ENCODE measurements around the gene CLCN6.

The CLCN6 gene

DNA sequence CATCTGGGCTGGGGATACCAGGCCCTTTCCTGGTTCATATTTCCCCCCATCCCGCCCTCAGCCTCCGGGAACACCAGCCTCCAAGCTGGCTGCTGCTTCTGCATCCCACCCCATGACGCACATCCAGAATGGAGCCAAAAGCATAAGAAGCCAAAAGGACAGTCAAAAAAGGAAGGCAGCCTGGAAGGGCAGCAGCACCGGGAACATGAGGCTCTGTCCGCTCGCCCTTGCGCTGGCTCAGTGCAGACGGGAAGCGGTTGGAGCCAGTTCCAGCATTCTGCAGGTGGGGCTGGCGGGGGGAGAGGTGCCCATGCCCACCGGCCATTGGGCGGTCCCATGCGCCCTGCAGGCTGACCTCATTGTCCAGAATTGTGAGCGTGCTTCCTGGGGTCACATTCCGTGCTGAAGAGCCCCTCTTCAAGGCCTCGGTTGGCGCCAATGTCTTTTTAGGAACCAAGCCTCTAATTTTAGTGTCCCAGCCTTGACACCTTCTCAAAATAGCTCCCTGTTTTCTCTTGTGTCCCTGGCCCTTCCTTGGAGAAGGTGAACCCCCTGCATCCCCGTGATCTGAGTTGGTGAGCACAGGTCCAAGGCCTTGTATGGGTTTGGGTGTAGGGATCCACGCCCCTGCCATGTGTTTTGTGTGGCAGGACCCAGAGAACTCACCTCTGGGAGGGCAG is 81.1 kb downstream of the CLCN6 start:
- peaks cover 3% of the 10 kb centered on the region for H3K9me3 ChIP-seq (ENCODE audit: insufficient read depth, low read depth, low read length)
- H4K91ac ChIP-seq (ENCODE audit: low read depth, low read length) = no peak overlapping the region
- DNase-seq = no peak
- H3K79me2 ChIP-seq (ENCODE audit: control insufficient read depth, insufficient read depth, low read length, poor library complexity) = no peaks in the 10 kb centered on the region
- no peaks in the 10 kb centered on the region for H3K79me1 ChIP-seq (ENCODE audit: low read length)
- no peak overlapping the region for H4K12ac ChIP-seq (ENCODE audit: low read depth, low read length)
- no peak overlapping the region for H3K14ac ChIP-seq (ENCODE audit: low read length)
- no peak overlapping the region for H2BK5ac ChIP-seq (ENCODE audit: low read depth, low read length, poor library complexity)
- H2AK5ac ChIP-seq (ENCODE audit: low read length) = no peak overlapping the region
- peaks cover 8% of the 10 kb centered on the region in 2 experiments for H3K4me1 ChIP-seq (ENCODE audit: control insufficient read depth in 1 of 2, insufficient read depth in 2 of 2, low read length in 2 of 2)
- no peak overlapping the region for H2BK120ac ChIP-seq (ENCODE audit: insufficient read depth, low read length, poor library complexity)
- H3K9ac ChIP-seq (ENCODE audit: low read length) = peak overlapping the region; percentile 5
- H3K27ac ChIP-seq (ENCODE audit: low read depth, low read length) = no peak overlapping the region
- H3K27me3 ChIP-seq (ENCODE audit: insufficient read depth, low read length) = no peaks in the 10 kb centered on the region
- no peaks in the 10 kb centered on the region for H3K36me3 ChIP-seq (ENCODE audit: control insufficient read depth in 1 of 2, insufficient read depth in 2 of 2, low read length in 2 of 2)
- H4K8ac ChIP-seq (ENCODE audit: low read depth, low read length) = no peak overlapping the region
- H3K4me3 ChIP-seq (ENCODE audit: low read depth, low read length) = no peak overlapping the region
- no peak overlapping the region for H3K23ac ChIP-seq (ENCODE audit: low read length)
- H2BK12ac ChIP-seq (ENCODE audit: low read length) = no peak overlapping the region
- no CpG with 5 or more reads among the region's 19 CpGs for WGBS (ENCODE audit: extremely low coverage, insufficient coverage, insufficient read length)
- no peak overlapping the region for H3K18ac ChIP-seq (ENCODE audit: low read length)
- H3K4me2 ChIP-seq (ENCODE audit: low read length) = no peak overlapping the region
- H3K4ac ChIP-seq (ENCODE audit: low read depth, low read length) = no peak overlapping the region
- no peak overlapping the region for H2AFZ ChIP-seq (ENCODE audit: insufficient read depth, low read length, poor library complexity)

DNA sequence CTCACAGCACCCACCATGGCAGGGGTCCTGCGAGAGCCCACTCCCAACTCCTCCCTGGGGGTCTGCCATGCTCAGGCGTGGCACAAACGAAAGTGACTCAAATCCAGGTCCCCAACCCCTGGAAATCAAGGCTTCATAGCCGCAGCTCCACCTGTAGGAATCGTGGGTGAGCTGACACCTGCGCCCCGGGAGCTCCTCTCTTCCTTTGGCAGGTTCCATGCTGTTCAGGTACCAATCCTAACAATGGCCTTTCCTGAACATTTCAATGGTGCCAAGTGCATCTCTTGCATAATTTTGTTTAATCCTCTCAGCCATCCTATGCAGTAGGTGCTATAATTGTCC is 81.6 kb downstream of the CLCN6 start:
- no peak for DNase-seq
- Histone ChIP-seq H3K14ac (ENCODE audit: low read length) (no peak overlapping the region), H3K23ac (ENCODE audit: low read length) (no peak overlapping the region), H3K18ac (ENCODE audit: low read length) (no peak overlapping the region), H2AFZ (ENCODE audit: insufficient read depth, low read length, poor library complexity) (no peak overlapping the region), H3K79me1 (ENCODE audit: low read length) (no peaks in the 10 kb centered on the region), H2BK12ac (ENCODE audit: low read length) (no peak overlapping the region), H3K4me1 (ENCODE audit: control insufficient read depth in 1 of 2, insufficient read depth in 2 of 2, low read length in 2 of 2) (peaks cover 8% of the 10 kb centered on the region in 2 experiments), H3K79me2 (ENCODE audit: control insufficient read depth, insufficient read depth, low read length, poor library complexity) (no peaks in the 10 kb centered on the region), H2AK5ac (ENCODE audit: low read length) (no peak overlapping the region), H3K27me3 (ENCODE audit: insufficient read depth, low read length) (no peaks in the 10 kb centered on the region), H3K4me2 (ENCODE audit: low read length) (no peak overlapping the region), H2BK5ac (ENCODE audit: low read depth, low read length, poor library complexity) (no peak overlapping the region), H4K12ac (ENCODE audit: low read depth, low read length) (no peak overlapping the region), H4K8ac (ENCODE audit: low read depth, low read length) (no peak overlapping the region), H3K9me3 (ENCODE audit: insufficient read depth, low read depth, low read length) (peaks cover 3% of the 10 kb centered on the region), H4K91ac (ENCODE audit: low read depth, low read length) (no peak overlapping the region), H3K9ac (ENCODE audit: low read length) (no peak overlapping the region), H3K27ac (ENCODE audit: low read depth, low read length) (no peak overlapping the region), H2BK120ac (ENCODE audit: insufficient read depth, low read length, poor library complexity) (no peak overlapping the region), H3K4me3 (ENCODE audit: low read depth, low read length) (no peak overlapping the region), H3K4ac (ENCODE audit: low read depth, low read length) (no peak overlapping the region), H3K36me3 (ENCODE audit: control insufficient read depth in 1 of 2, insufficient read depth in 2 of 2, low read length in 2 of 2) (no peaks in the 10 kb centered on the region)
- no CpG with 5 or more reads among the region's 7 CpGs for WGBS (ENCODE audit: extremely low coverage, insufficient coverage, insufficient read length)

DNA sequence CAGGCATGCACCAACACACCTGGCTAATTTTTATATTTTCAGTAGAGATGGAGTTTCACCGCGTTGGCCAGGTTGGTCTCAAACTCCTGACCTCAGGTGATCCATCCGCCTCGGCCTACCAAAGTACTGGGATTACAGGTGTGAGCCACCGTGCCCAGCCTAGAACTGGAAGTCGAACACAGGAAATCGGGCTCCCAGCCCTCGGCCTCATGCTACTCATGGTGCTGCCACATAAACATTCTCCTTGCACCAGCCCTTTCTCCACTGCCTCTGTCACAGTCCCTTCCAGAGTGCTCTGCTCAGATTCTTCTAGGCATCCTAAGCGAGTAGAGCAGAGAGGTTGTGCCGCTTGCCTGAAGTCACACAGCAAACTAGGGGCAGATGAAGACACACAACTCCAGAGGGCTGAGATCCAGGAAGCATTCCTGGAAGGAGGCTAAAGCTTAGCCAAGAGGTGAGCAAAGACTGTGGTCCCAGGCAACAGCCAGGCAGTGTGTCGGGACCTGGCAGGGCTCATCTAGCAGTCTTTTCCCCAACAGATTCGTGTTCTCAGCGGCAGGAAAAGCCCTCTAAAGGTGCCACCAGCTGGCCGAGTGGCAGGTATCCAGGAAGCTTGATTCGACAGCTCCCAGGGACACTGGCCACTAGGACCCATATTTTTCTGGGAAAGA is 82.3 kb downstream of the CLCN6 start:
- Histone ChIP-seq H2AK5ac (ENCODE audit: low read length) (no peak overlapping the region), H3K4me1 (ENCODE audit: control insufficient read depth in 1 of 2, insufficient read depth in 2 of 2, low read length in 2 of 2) (peaks cover under 1 to 1% of the 10 kb centered on the region in 2 experiments), H3K4me2 (ENCODE audit: low read length) (no peak overlapping the region), H3K9me3 (ENCODE audit: insufficient read depth, low read depth, low read length) (peaks cover 3% of the 10 kb centered on the region), H3K27me3 (ENCODE audit: insufficient read depth, low read length) (no peaks in the 10 kb centered on the region), H2BK120ac (ENCODE audit: insufficient read depth, low read length, poor library complexity) (no peak overlapping the region), H2BK12ac (ENCODE audit: low read length) (no peak overlapping the region), H3K18ac (ENCODE audit: low read length) (no peak overlapping the region), H3K14ac (ENCODE audit: low read length) (no peak overlapping the region), H3K4ac (ENCODE audit: low read depth, low read length) (no peak overlapping the region), H3K36me3 (ENCODE audit: control insufficient read depth in 1 of 2, insufficient read depth in 2 of 2, low read length in 2 of 2) (no peaks in the 10 kb centered on the region), H2AFZ (ENCODE audit: insufficient read depth, low read length, poor library complexity) (no peak overlapping the region), H3K9ac (ENCODE audit: low read length) (no peak overlapping the region), H3K79me1 (ENCODE audit: low read length) (no peaks in the 10 kb centered on the region), H3K23ac (ENCODE audit: low read length) (no peak overlapping the region), H4K91ac (ENCODE audit: low read depth, low read length) (no peak overlapping the region), H3K27ac (ENCODE audit: low read depth, low read length) (no peak overlapping the region), H4K12ac (ENCODE audit: low read depth, low read length) (no peak overlapping the region), H2BK5ac (ENCODE audit: low read depth, low read length, poor library complexity) (no peak overlapping the region), H3K79me2 (ENCODE audit: control insufficient read depth, insufficient read depth, low read length, poor library complexity) (no peaks in the 10 kb centered on the region), H4K8ac (ENCODE audit: low read depth, low read length) (no peak overlapping the region), H3K4me3 (ENCODE audit: low read depth, low read length) (no peak overlapping the region)
- WGBS (ENCODE audit: extremely low coverage, insufficient coverage, insufficient read length) = no CpG with 5 or more reads among the region's 15 CpGs
- no peak for DNase-seq

DNA sequence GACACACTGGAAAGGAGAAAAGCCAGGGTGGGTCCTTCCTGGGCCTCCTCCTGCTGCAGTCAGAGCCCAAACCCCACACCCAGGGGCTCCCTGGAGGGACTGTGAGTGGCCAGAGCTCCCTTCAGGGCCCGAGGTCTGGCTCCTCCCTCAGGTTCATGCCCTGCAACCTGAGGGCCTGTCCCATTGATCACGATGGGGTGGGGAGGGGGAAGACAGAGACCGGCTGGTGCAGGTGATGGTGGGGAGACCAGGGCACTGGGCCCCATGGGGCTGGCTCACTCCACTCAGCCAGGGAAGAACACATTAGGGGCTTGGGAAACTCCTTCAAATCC is 82.9 kb downstream of the CLCN6 start:
- H3K36me3 ChIP-seq (ENCODE audit: control insufficient read depth in 1 of 2, insufficient read depth in 2 of 2, low read length in 2 of 2) = no peaks in the 10 kb centered on the region
- WGBS (ENCODE audit: extremely low coverage, insufficient coverage, insufficient read length) = no CpG with 5 or more reads among the region's 3 CpGs

More for the DNA sequence above, 82.9 kb downstream of the CLCN6 start:
- Histone ChIP-seq H3K23ac (ENCODE audit: low read length) (no peak overlapping the region), H3K14ac (ENCODE audit: low read length) (no peak overlapping the region), H2AK5ac (ENCODE audit: low read length) (no peak overlapping the region), H3K4me2 (ENCODE audit: low read length) (no peak overlapping the region), H4K91ac (ENCODE audit: low read depth, low read length) (no peak overlapping the region), H3K9ac (ENCODE audit: low read length) (no peak overlapping the region), H3K79me1 (ENCODE audit: low read length) (no peaks in the 10 kb centered on the region), H2AFZ (ENCODE audit: insufficient read depth, low read length, poor library complexity) (no peak overlapping the region), H3K4me3 (ENCODE audit: low read depth, low read length) (no peak overlapping the region), H2BK5ac (ENCODE audit: low read depth, low read length, poor library complexity) (no peak overlapping the region), H3K27ac (ENCODE audit: low read depth, low read length) (no peak overlapping the region), H3K4ac (ENCODE audit: low read depth, low read length) (no peak overlapping the region), H2BK120ac (ENCODE audit: insufficient read depth, low read length, poor library complexity) (no peak overlapping the region), H4K8ac (ENCODE audit: low read depth, low read length) (no peak overlapping the region), H3K27me3 (ENCODE audit: insufficient read depth, low read length) (no peaks in the 10 kb centered on the region), H2BK12ac (ENCODE audit: low read length) (no peak overlapping the region), H3K4me1 (ENCODE audit: control insufficient read depth in 1 of 2, insufficient read depth in 2 of 2, low read length in 2 of 2) (peaks cover 0 to 1% of the 10 kb centered on the region in 2 experiments), H3K9me3 (ENCODE audit: insufficient read depth, low read depth, low read length) (peaks cover 3% of the 10 kb centered on the region), H3K18ac (ENCODE audit: low read length) (no peak overlapping the region), H4K12ac (ENCODE audit: low read depth, low read length) (no peak overlapping the region), H3K79me2 (ENCODE audit: control insufficient read depth, insufficient read depth, low read length, poor library complexity) (no peaks in the 10 kb centered on the region)
- DNase-seq = no peak

Data from trophoblast cell (in vitro differentiated cells and primary cell).